ENCODE data around the gene TWIST2.

The TWIST2 gene

GRCh38 chr2:238870261-238870660 is 22.4 kb downstream of the TWIST2 start:
- no peak for TF ChIP-seq TAF1 (IDR thresholded peaks at IDR 0.05; ENCODE audit: borderline replicate concordance, insufficient read depth, low read length)
- no peak for TF ChIP-seq SIN3A (IDR thresholded peaks at IDR 0.05; ENCODE audit: borderline replicate concordance, insufficient read depth, low read length)
- TF ChIP-seq, protein P1, sequence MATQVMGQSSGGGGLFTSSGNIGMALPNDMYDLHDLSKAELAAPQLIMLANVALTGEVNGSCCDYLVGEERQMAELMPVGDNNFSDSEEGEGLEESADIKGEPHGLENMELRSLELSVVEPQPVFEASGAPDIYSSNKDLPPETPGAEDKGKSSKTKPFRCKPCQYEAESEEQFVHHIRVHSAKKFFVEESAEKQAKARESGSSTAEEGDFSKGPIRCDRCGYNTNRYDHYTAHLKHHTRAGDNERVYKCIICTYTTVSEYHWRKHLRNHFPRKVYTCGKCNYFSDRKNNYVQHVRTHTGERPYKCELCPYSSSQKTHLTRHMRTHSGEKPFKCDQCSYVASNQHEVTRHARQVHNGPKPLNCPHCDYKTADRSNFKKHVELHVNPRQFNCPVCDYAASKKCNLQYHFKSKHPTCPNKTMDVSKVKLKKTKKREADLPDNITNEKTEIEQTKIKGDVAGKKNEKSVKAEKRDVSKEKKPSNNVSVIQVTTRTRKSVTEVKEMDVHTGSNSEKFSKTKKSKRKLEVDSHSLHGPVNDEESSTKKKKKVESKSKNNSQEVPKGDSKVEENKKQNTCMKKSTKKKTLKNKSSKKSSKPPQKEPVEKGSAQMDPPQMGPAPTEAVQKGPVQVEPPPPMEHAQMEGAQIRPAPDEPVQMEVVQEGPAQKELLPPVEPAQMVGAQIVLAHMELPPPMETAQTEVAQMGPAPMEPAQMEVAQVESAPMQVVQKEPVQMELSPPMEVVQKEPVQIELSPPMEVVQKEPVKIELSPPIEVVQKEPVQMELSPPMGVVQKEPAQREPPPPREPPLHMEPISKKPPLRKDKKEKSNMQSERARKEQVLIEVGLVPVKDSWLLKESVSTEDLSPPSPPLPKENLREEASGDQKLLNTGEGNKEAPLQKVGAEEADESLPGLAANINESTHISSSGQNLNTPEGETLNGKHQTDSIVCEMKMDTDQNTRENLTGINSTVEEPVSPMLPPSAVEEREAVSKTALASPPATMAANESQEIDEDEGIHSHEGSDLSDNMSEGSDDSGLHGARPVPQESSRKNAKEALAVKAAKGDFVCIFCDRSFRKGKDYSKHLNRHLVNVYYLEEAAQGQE (IDR thresholded peaks at IDR 0.05; ENCODE audit: insufficient read depth in 1 of 2, low read depth in 2 of 2, low read length in 2 of 2), result no peak

DNA sequence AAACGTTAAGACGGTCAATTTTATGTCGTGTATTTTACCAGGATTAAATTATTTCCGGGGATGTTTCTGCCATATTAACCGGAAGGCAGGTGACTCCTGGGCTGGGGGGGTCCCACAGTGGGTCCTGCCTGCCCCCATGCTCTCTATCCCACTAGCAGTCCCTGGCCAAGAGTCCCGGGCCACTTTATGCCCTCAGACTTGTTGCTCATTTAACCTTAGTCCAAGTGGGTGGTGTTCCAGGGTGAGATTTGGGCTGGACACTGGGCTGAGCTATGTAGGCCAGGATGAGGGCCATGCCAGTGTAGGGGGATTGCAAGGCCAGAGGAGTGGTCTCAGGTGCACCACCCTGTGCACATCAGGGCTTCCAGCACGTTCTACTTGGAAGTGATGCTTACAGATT is 24.1 kb downstream of the TWIST2 start:
- TF ChIP-seq, protein P1 (IDR thresholded peaks at IDR 0.05; ENCODE audit: insufficient read depth in 1 of 2, low read depth in 2 of 2, low read length in 2 of 2), result no peak
- TF ChIP-seq SIN3A (IDR thresholded peaks at IDR 0.05; ENCODE audit: borderline replicate concordance, insufficient read depth, low read length) (no peak), FOXP2 (optimal IDR thresholded peaks at IDR 0.05; ENCODE audit: borderline replicate concordance, extremely low read depth, extremely low read length, insufficient read depth) (no peak), TAF1 (IDR thresholded peaks at IDR 0.05; ENCODE audit: borderline replicate concordance, insufficient read depth, low read length) (no peak), POLR2AphosphoS5 (IDR thresholded peaks at IDR 0.05; ENCODE audit: low read depth, low read length) (no peak)

GRCh38 chr2:238872628-238873380 is 24.9 kb downstream of the TWIST2 start:
- TF ChIP-seq FOXP2 (optimal IDR thresholded peaks at IDR 0.05; ENCODE audit: borderline replicate concordance, extremely low read depth, extremely low read length, insufficient read depth), result no peak
- TF ChIP-seq, protein P1 (IDR thresholded peaks at IDR 0.05; ENCODE audit: insufficient read depth in 1 of 2, low read depth in 2 of 2, low read length in 2 of 2), result no peak

- TF ChIP-seq, protein P1 (IDR thresholded peaks at IDR 0.05; ENCODE audit: insufficient read depth in 1 of 2, low read depth in 2 of 2, low read length in 2 of 2), result no peak
- TF ChIP-seq SIN3A (IDR thresholded peaks at IDR 0.05; ENCODE audit: borderline replicate concordance, insufficient read depth, low read length) (no peak), TAF1 (IDR thresholded peaks at IDR 0.05; ENCODE audit: borderline replicate concordance, insufficient read depth, low read length) (no peak), POLR2AphosphoS5 (IDR thresholded peaks at IDR 0.05; ENCODE audit: low read depth, low read length) (no peak), FOXP2 (optimal IDR thresholded peaks at IDR 0.05; ENCODE audit: borderline replicate concordance, extremely low read depth, extremely low read length, insufficient read depth) (no peak)
These were observed 25.5 kb downstream of the TWIST2 start for GRCh38 chr2:238873381-238873801.

DNA sequence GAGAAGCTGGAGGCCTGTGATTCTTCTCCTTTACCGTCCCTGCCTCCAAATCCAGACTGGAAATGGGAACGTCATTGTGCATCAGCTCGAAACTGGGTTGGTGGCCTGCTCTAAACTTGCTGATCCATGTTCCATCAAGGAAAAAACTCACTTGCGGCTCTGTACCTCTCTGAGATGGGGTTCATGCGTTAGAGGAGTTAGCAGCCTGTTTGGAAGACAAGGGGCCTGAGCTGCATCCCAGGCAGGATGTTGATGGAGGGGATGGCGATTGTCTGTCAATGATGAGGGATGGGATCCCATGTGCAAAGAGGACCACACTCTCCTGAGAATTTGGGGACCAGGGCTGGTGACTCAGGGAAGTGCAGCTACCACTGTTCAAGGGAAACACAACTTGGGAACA is 26.0 kb downstream of the TWIST2 start:
- no peak for TF ChIP-seq FOXP2 (optimal IDR thresholded peaks at IDR 0.05; ENCODE audit: borderline replicate concordance, extremely low read depth, extremely low read length, insufficient read depth)
- TF ChIP-seq TAF1 (IDR thresholded peaks at IDR 0.05; ENCODE audit: borderline replicate concordance, insufficient read depth, low read length), result no peak
- TF ChIP-seq POLR2AphosphoS5 (IDR thresholded peaks at IDR 0.05; ENCODE audit: low read depth, low read length), result no peak
